ENCODE data around the gene PHF23. TPM values are rescaled to one million over a fixed set of nuclear protein-coding genes. Genes with fewer than 3 reads are reported as not detected.

PHF23 gene
- total RNA-seq, 1 experiment from 2014 or later, result 45.8 TPM

DNA sequence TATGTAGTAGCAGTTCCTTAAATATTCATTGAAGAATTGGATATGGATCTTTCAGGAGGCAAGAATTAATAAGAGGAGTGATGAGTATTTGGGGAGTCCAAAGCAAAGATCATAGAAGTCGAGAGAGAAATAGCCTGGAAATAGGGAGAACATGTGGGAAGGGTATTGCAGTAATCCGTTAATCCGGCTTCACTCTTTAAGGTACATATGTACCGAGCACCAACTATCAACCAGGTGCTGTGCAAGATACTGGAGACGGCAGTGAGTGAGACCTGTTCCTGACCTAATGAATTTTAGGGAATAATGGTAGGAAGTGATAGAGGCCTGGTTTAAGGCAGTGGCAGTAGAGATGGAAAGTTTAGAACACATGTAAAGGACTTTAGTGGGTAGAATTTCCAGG, 13.8 kb upstream of the PHF23 start:
- Mint-ChIP-seq H3K9me3 (no peaks in the 10 kb centered on the region), H3K27me3 (ENCODE audit: low read depth) (no peaks in the 10 kb centered on the region), H3K4me1 (peaks cover 24% of the 10 kb centered on the region), H3K27ac (peak overlapping the region; percentile 100), H3K4me3 (peak overlapping the region; percentile 92), H3K36me3 (peaks cover 30% of the 10 kb centered on the region)
- no peak for ATAC-seq
- TF ChIP-seq CREB1 (CRISPR knock-in tag; IDR thresholded peaks at IDR 0.05) (no peak), ZNF263 (CRISPR knock-in tag; IDR thresholded peaks at IDR 0.05; ENCODE audit: low read depth) (no peak)
- ChIA-PET POLR2A (no interaction called here), CTCF (no interaction called here)
- DNase-seq (ENCODE audit: low spot score), result no peak

DNA sequence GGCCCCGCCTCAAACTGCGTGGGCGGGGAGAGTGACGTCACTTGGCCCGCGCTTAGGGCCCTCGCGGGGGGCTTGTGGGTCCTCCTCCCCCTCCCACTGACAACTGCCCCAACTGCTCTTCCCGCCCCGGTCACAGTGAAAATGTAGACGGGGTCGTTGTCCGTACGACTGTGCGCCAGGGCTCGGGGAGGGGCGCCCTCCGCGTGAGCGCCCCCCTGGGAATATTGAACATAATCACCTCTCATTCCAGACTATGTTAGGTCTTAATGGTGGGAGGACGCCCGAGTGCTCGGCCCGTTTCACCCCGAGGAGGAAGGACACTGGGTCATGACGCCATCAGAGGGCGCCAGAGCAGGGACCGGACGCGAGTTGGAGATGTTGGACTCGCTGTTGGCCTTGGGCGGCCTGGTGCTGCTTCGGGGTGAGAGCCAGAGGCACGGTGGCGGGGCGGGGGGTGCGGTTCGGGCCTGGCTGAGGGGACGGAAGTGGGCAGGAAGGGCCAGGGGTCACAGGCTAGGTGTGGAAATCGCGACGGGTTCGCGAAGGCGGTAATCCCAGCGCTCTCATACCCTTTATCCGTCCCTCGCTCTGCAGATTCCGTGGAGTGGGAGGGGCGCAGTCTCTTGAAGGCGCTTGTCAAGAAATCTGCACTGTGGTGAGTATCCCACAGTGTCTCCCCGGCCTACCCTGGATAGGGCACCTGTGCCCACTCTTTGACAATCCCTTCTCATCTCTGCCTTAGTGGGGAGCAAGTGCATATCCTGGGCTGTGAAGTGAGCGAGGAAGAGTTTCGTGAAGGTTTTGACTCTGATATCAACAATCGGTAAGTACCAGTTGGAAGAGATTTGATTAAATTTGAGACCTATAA, 13.2 kb upstream of the PHF23 start, which contains the start of gene ELP5:
Gene ELP5 (plus strand): TSS at position 40 of the 868 bp plus-strand sequence. CDS start 336 bp downstream, at position 376.
- Mint-ChIP-seq H3K9me3 (no peaks in the 10 kb centered on the region), H3K27me3 (ENCODE audit: low read depth) (no peaks in the 10 kb centered on the region), H3K36me3 (peaks cover 30% of the 10 kb centered on the region), H3K4me1 (peaks cover 24% of the 10 kb centered on the region), H3K27ac (peak within 1 kb of the TSS; percentile 100), H3K4me3 (peak within 1 kb of the TSS; percentile 92)
- POLR2A ChIA-PET, result interaction anchor here (1.2 to 1.4 kb wide), 2 partner anchors 10 to 12 kb away, joined by 5 to 8 read pairs; partner anchors contain the start of genes GABARAP and PHF23
- CTCF ChIA-PET, result no interaction called here
- peak; percentile 62 for ATAC-seq
- DNase-seq (ENCODE audit: low spot score), result peak; percentile 96
- TF ChIP-seq FOXK1 (CRISPR knock-in tag; IDR thresholded peaks at IDR 0.05) (peak; percentile 92), SMAD3 (CRISPR knock-in tag; IDR thresholded peaks at IDR 0.05; ENCODE audit: borderline replicate concordance) (0 out of 2 replicates have a peak, but pooled peaks have one; percentile 31), PRDM15 (CRISPR knock-in tag; IDR thresholded peaks at IDR 0.05) (no peak), IRF1 (CRISPR knock-in tag; IDR thresholded peaks at IDR 0.05) (no peak), RELA (CRISPR knock-in tag; IDR thresholded peaks at IDR 0.05; ENCODE audit: borderline replicate concordance) (peak; percentile 39; the same call in 1 of the 2 replicates), KAT7 (CRISPR knock-in tag; IDR thresholded peaks at IDR 0.05; ENCODE audit: borderline replicate concordance) (0 out of 2 replicates have a peak, but pooled peaks have one; percentile 84), E2F4 (CRISPR knock-in tag; IDR thresholded peaks at IDR 0.05; ENCODE audit: borderline replicate concordance, low read depth) (no peak), SP1 (CRISPR knock-in tag; conservative IDR thresholded peaks at IDR 0.05) (peak; percentile 56), ZNF263 (CRISPR knock-in tag; IDR thresholded peaks at IDR 0.05; ENCODE audit: low read depth) (peak; percentile 93), ZNF219 (CRISPR knock-in tag; IDR thresholded peaks at IDR 0.05; ENCODE audit: borderline replicate concordance) (no peak), TCF7 (CRISPR knock-in tag; IDR thresholded peaks at IDR 0.05; ENCODE audit: low read depth) (no peak), GTF2I (CRISPR knock-in tag; conservative IDR thresholded peaks at IDR 0.05) (no peak), EMX1 (CRISPR knock-in tag; IDR thresholded peaks at IDR 0.05) (0 out of 2 replicates have a peak, but pooled peaks have one; percentile 30), MAX (CRISPR knock-in tag; IDR thresholded peaks at IDR 0.05) (peak; percentile 42), GRHL2 (CRISPR knock-in tag; IDR thresholded peaks at IDR 0.05; ENCODE audit: insufficient replicate concordance, severe bottlenecking) (no peak), FOXP4 (CRISPR knock-in tag; IDR thresholded peaks at IDR 0.05) (0 out of 2 replicates have a peak, but pooled peaks have one; percentile 34), NR2C2 (CRISPR knock-in tag; IDR thresholded peaks at IDR 0.05) (no peak), ZNF232 (CRISPR knock-in tag; IDR thresholded peaks at IDR 0.05) (no peak), ELF4 (CRISPR knock-in tag; IDR thresholded peaks at IDR 0.05; ENCODE audit: low read depth) (no peak)
- TF ChIP-seq, protein P1, sequence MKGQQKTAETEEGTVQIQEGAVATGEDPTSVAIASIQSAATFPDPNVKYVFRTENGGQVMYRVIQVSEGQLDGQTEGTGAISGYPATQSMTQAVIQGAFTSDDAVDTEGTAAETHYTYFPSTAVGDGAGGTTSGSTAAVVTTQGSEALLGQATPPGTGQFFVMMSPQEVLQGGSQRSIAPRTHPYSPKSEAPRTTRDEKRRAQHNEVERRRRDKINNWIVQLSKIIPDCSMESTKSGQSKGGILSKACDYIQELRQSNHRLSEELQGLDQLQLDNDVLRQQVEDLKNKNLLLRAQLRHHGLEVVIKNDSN (CRISPR knock-in tag; IDR thresholded peaks at IDR 0.05), result no peak
- TF ChIP-seq, protein P2, sequence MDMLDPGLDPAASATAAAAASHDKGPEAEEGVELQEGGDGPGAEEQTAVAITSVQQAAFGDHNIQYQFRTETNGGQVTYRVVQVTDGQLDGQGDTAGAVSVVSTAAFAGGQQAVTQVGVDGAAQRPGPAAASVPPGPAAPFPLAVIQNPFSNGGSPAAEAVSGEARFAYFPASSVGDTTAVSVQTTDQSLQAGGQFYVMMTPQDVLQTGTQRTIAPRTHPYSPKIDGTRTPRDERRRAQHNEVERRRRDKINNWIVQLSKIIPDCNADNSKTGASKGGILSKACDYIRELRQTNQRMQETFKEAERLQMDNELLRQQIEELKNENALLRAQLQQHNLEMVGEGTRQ (CRISPR knock-in tag; IDR thresholded peaks at IDR 0.05), result 0 out of 2 replicates have a peak, but pooled peaks have one; percentile 7
